Measurements from ENCODE around the gene DNAAF3.
"Not testable (repeated sequence)": the region's sequence is repeated elsewhere in the genome, so short reads cannot be mapped to it uniquely, and the experiment has no call there.

Gene DNAAF3

DNA sequence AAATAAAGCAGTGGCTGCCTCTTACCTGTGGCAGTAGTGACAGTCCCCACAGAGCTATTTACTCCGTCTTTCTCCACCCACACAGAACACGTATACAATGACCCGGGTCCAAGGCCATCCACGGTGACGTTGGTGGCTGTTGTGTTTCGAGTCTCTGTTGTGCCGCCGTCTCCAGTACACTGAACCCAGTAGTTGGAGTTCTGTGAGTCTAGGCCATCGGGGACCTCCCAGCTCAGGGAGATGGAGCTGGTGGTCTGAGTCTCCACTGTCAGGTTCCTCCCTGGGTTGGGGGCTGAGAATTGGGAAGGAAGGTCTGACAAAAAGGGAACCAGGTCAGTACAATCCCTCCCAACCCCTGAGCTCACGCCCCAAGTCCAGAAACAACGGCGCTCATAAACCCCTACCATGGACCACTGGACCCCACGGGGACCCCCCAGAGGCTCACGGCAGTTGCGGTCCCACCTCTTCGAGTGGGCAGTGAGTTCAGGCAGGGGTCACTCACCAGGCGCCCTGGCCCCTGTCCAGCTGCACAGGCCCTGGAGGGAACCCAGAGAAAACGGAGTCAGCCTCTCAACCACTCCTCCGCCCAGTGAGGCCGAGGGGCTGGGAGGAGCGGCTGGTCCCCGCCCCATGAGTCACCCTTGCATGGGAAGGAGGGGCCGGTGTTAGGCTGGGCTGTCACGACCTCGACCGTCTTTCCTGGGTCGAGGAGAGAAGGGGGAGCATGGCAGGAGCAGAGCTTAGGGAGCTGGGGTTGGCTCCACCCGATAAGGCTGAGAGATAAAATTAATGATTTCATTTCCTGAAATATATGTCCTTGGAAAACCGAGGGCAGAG, 40.5 kb upstream of the DNAAF3 start:
- H3K4me3 ChIP-seq (ENCODE audit: low read depth, low read length): no peak overlapping the region

GRCh38 chr19:55202199-55202598, 35.8 kb upstream of the DNAAF3 start:
- DNase-seq (ENCODE audit: low read depth, low spot score); in situ Hi-C loops (cut with HindIII; ENCODE audit: low sequenced_read_pairs); H3K4me3 ChIP-seq (ENCODE audit: low read depth, low read length): not testable (repeated sequence)
- TF ChIP-seq, protein P1, sequence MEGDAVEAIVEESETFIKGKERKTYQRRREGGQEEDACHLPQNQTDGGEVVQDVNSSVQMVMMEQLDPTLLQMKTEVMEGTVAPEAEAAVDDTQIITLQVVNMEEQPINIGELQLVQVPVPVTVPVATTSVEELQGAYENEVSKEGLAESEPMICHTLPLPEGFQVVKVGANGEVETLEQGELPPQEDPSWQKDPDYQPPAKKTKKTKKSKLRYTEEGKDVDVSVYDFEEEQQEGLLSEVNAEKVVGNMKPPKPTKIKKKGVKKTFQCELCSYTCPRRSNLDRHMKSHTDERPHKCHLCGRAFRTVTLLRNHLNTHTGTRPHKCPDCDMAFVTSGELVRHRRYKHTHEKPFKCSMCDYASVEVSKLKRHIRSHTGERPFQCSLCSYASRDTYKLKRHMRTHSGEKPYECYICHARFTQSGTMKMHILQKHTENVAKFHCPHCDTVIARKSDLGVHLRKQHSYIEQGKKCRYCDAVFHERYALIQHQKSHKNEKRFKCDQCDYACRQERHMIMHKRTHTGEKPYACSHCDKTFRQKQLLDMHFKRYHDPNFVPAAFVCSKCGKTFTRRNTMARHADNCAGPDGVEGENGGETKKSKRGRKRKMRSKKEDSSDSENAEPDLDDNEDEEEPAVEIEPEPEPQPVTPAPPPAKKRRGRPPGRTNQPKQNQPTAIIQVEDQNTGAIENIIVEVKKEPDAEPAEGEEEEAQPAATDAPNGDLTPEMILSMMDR (IDR thresholded peaks at IDR 0.05; ENCODE audit: low read depth, low read length): peak; percentile 33

More for the DNA sequence above, 40.5 kb upstream of the DNAAF3 start:
- in situ Hi-C loops (cut with HindIII; ENCODE audit: low sequenced_read_pairs): no loop called here
- DNase-seq (ENCODE audit: low read depth, low spot score): peak; percentile 87
- TF ChIP-seq, protein P1 (IDR thresholded peaks at IDR 0.05; ENCODE audit: low read depth, low read length): no peak

DNA sequence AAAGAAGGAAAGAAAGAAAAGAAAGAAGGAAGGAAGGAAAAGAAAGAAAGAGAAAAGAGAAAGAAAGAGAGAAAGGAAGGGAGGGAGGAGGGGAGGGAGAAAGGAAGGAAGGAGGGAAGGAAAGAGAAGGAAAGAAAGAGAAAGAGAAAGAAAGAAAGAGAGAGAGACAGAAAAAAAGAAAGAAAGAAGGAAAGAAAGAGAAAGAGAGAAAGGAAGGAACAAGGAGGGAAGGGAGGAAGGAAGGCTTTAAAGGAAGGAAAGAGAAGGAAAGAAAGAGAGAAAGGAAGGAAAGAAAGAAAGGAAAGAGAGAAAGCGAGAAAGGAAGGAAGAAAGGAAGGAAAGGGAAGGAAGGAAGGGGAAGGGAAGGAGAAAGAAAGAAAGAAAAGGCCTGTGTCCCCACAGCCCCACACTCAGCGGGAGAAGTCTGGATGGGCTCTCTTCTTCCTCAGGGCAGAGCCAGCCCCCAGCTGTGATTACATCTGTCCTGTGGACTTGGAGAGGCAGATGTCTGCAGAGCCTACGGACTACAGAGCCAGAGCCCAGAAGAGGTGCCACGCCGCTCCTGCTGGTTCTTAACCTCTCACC, 33.3 kb upstream of the DNAAF3 start:
- in situ Hi-C loops (cut with HindIII; ENCODE audit: low sequenced_read_pairs): no loop called here
- no peak overlapping the region for H3K4me3 ChIP-seq (ENCODE audit: low read depth, low read length)
- TF ChIP-seq, protein P1 (IDR thresholded peaks at IDR 0.05; ENCODE audit: low read depth, low read length): no peak
- no peak for DNase-seq (ENCODE audit: low read depth, low spot score)

DNA sequence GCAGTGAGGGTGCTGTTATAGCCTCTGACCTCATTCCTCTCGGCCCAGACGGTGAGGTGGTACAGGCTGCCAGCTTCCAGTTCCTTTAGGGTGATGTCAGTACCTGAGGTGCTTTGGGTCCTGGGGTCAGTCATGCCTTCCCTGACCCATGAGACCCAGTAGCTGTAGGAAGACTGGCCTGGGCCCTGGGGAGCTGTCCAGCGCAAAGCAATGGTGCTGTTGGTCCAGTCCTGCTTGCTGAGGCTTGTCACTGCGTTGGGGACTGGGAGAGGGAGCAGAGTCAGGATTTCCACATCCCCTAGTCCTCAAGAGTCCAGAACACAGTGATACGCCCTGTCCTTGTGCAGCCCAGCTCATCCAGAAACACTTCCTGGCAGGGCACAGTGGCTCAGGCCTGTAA, 32.2 kb upstream of the DNAAF3 start:
- TF ChIP-seq, protein P1 (IDR thresholded peaks at IDR 0.05; ENCODE audit: low read depth, low read length): no peak
- in situ Hi-C loops (cut with HindIII; ENCODE audit: low sequenced_read_pairs): no loop called here
- no peak overlapping the region for H3K4me3 ChIP-seq (ENCODE audit: low read depth, low read length)
- no peak for DNase-seq (ENCODE audit: low read depth, low spot score)

DNA sequence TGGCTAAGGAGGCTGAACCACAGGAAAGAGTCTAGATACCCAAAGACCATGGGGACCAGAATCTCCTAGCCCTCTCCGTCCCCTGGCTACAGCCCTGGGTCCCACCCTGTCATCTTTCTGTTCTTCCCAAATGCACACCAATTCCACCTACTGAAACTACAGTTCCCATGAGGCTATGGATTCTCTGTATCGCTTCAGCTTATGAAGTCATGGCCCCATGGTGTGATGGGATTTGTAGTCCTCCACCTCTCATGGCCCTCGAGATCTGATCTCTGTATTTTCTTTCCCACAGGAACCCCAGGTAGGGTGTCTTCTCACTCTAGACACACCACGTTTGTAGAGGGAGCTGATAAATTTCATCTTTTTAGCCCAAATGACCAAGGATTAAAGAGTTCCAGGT, 31.1 kb upstream of the DNAAF3 start:
- no peak overlapping the region for H3K4me3 ChIP-seq (ENCODE audit: low read depth, low read length)
- TF ChIP-seq, protein P1 (IDR thresholded peaks at IDR 0.05; ENCODE audit: low read depth, low read length): no peak
- DNase-seq (ENCODE audit: low read depth, low spot score): no peak
- in situ Hi-C loops (cut with HindIII; ENCODE audit: low sequenced_read_pairs): no loop called here

DNA sequence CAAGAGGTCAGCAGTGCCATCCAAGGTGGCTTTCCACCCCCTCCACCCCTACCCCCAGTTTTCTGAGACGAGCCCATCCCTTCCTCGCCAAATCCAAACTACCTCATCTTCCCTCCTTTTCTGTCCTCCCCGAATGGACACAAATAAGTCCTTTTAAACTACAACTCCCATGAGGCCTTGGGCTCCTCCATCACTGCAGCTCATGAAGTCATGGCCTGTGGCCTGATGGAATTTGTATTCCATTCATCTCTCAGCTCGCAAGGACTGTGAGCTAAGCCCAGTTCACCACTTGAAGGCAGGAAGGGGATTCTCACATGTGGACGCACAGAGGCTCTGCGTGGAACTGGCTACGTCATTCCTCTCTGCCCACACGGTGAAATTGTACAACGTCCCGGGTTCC, 30.4 kb upstream of the DNAAF3 start:
- in situ Hi-C loops (cut with HindIII; ENCODE audit: low sequenced_read_pairs): no loop called here
- DNase-seq (ENCODE audit: low read depth, low spot score): no peak
- H3K4me3 ChIP-seq (ENCODE audit: low read depth, low read length): no peak overlapping the region
- TF ChIP-seq, protein P1 (IDR thresholded peaks at IDR 0.05; ENCODE audit: low read depth, low read length): no peak

Measured in astrocyte of the spinal cord (primary cell).